Astrocyte of the spinal cord (primary cell): ENCODE results near the gene XXYLT1.
"Not testable (repeated sequence)": the region's sequence is repeated elsewhere in the genome, so short reads cannot be mapped to it uniquely, and the experiment has no call there.

Source experiments
- DNase-seq: peaks from one replicate; pipeline ENCODE4 v3.0.0; 2011; ENCODE audit warnings: low read depth, low spot score
- H3K4me3 ChIP-seq: 2 replicates; pipeline ENCODE4 v1.5.1; 2011; ENCODE audit warnings: low read depth, mild to moderate bottlenecking, low read length, moderate library complexity
- in situ Hi-C: cut with HindIII; loops from 2 replicates; pipeline ENCODE4 v1.10.0; 2017; ENCODE audit warnings: low sequenced_read_pairs
- TF ChIP-seq, protein P1 (sequence below): IDR thresholded peaks from 2 replicates; pipeline ENCODE4 v1.5.1; 2012; ENCODE audit warnings: low read depth, mild to moderate bottlenecking, low read length, inconsistent platforms

XXYLT1 gene

DNA sequence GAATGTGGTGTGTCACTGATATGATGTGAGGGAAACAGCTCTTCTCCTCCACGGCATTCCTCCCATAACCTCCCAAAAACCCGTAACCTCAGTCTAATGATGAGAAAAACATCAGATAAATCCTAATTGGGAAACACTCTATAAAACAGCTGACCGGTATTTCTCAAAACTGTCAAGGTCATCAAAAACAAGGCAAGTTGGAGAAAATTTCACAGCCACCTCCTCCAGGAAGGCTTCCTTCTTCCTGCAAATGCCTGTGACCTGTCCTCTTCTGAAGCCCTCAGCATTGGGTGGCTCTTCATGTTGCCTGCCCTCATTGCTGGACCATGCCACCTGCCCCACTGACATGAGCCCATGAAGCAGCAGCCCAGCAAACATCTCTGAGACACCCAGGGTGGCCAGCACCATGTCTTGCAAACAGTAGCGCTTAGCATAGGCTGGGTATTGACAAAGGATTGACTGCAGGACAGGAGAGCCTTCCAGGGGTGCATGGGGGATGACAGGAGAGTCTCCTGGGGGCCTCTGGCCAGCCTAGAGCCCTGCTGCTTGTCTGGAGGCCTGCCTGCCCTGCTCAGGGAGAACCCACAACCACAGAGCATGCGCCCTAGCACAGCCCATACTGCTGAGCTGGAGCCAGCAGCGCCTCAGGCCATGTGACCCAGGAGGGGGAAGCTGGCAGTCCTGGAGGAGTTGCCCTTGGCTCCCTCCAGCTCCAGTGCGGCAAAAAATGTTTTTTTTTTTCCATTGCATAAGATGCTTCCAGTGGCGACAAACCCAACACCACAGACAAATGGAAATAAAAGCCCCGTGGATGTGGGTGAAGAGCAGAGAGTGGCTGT lies 49.7 kb downstream of the XXYLT1 start:
- DNase-seq, result peak; percentile 40

DNA sequence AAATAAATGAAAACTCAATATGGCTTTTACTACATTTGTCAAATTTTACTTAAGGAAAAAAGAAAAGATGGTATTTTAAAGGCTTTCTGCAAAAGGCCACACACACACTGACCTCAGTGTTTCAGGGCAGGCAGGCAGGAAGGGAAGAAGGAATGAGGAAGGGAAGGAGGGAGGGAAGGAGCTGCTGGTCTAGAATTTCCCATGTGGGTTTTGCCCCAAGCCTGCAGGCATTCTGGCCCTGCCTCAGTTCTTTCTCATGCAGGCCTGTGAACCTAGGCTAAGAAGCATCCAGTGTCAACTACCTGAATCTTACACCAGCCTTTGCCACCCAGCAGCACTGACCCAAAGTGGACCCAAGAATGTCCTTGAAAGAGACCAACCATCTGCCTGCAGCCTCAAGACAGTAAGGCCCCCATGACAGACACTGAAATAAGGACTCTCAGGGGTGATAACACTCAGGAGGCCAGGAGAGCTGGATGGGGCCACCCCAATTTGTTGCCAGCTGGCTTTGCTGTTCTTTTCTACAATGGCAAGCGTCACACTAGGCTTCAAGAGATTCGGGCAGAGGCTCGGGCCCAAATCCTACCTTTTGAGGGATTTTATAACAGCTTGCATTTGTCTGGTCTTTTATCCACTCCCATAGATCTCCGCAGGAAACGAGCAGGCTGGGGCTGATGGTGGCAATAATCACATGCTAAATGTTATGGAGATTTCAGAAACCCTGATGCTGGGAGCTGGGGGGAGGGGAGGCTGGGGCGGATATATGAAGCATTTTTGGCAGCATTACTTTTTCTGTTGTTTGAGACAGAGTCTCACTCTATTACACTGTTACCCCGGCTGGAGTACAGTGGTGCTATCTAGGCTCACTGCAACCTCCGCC lies 51.4 kb downstream of the XXYLT1 start:
- TF ChIP-seq, protein P1, sequence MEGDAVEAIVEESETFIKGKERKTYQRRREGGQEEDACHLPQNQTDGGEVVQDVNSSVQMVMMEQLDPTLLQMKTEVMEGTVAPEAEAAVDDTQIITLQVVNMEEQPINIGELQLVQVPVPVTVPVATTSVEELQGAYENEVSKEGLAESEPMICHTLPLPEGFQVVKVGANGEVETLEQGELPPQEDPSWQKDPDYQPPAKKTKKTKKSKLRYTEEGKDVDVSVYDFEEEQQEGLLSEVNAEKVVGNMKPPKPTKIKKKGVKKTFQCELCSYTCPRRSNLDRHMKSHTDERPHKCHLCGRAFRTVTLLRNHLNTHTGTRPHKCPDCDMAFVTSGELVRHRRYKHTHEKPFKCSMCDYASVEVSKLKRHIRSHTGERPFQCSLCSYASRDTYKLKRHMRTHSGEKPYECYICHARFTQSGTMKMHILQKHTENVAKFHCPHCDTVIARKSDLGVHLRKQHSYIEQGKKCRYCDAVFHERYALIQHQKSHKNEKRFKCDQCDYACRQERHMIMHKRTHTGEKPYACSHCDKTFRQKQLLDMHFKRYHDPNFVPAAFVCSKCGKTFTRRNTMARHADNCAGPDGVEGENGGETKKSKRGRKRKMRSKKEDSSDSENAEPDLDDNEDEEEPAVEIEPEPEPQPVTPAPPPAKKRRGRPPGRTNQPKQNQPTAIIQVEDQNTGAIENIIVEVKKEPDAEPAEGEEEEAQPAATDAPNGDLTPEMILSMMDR, result no peak
- in situ Hi-C loops, result no loop called here
- no peak for DNase-seq
- H3K4me3 ChIP-seq, result no peak overlapping the region

More for the DNA sequence above, 49.7 kb downstream of the XXYLT1 start:
- TF ChIP-seq, protein P1, result no peak
- H3K4me3 ChIP-seq, result no peak overlapping the region
- in situ Hi-C loops, result no loop called here

DNA sequence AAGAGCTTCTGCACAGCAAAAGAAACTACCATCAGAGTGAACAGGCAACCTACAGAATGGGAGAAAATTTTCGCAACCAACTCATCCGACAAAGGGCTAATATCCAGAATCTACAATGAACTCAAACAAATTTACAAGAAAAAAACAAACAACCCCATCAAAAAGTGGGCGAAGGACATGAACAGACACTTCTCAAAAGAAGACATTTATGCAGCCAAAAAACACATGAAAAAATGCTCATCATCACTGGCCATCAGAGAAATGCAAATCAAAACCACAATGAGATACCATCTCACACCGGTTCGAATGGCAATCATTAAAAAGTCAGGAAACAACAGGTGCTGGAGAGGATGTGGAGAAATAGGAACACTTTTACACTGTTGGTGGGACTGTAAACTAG lies 52.6 kb downstream of the XXYLT1 start:
- in situ Hi-C loops, DNase-seq, H3K4me3 ChIP-seq: not testable (repeated sequence)

DNA sequence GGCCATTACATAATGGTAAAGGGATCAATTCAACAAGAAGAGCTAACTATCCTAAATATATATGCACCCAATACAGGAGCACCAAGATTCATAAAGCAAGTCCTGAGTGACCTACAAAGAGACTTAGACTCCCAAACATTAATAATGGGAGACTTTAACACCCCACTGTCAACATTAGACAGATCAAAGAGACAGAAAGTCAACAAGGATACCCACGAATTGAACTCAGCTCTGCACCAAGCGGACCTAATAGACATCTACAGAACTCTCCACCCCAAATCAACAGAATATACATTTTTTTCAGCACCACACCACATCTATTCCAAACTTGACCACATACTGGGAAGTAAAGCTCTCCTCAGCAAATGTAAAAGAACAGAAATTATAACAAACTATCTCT lies 55.4 kb downstream of the XXYLT1 start:
- in situ Hi-C loops, DNase-seq, H3K4me3 ChIP-seq: not testable (repeated sequence)

DNA sequence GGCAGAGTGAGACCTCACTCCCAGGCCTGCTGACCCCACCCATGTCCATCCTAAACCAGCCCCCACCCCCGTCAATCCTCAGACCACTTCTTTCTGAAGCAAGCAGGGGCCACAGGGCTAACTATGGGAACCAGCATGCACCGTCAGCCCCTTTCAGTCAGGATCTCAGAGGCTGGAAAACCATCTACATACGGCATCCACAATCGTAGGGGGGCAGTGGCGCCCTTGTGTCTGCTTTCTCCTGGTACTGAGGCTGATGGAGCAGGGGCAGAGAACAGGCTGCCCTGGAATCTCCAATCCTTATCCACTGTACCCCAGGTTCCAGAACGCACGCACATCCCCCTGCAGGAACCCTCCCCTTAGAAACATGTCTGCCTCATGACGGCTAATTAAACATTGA lies 56.6 kb downstream of the XXYLT1 start:
- in situ Hi-C loops, result no loop called here
- no peak overlapping the region for H3K4me3 ChIP-seq
- no peak for DNase-seq
- TF ChIP-seq, protein P1, result no peak

DNA sequence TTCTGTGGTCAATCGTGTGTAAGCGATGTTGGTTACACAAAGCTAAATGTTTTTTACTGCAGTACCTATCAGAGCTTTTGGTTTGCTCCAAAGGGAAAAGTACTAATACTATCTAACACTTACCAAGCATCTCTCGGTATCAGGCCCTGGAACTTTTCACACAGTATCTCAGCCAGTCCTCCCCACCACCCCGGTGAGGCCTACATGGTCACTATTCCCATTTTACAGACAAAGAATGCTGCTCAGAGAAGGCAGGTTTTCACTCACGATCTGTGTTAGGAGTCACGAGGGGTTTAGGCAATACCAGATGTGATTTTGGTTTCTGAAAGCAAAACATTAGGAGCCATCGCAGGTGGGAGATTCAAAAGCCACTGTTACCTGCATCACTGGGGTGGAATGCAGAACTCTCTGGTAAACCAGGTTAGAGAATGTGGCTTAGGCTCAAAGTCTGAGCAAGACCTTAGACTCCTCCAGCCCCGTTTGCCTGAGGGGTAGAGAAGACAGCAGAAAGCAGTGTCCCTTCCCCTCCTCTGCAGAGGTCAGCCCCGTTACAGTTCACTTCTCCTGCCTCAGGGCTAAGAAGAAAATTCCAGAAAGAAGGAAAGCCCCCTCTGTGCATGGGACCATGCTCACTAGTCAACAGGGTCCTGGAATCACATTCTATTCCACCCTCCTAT lies 57.2 kb downstream of the XXYLT1 start:
- H3K4me3 ChIP-seq, result no peak overlapping the region
- TF ChIP-seq, protein P1, result no peak
- no peak for DNase-seq
- in situ Hi-C loops, result no loop called here

DNA sequence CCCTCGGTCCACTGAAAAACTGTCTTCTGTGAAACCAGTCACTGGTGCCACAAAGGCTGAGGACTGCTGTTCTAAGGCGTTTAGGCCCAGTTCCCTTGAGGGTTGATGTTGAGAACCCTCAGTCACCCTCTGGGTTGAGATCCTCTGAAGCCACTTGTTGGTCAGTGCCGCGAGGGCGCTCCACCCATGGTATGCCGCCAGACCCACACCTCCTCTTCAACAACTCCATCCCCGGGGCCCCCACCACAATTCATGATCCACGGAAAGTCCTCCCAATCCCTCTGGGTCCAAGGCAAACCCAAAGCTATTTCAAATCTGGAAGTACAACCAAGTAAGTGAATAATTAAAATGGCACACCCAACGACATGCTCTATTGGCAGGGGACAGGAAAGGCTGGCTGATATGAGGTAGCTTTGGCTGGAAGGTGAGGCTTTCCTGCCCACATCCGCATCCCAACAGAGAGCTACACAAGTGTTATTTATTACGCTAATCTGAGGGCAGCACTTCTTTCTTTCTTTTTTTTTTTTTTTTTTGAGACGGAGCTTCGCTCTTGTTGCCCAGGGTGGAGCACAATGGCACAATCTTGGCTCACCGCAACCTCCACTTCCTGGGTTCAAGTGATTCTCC lies 58.1 kb downstream of the XXYLT1 start:
- no peak for DNase-seq
- TF ChIP-seq, protein P1, result no peak
- in situ Hi-C loops, result no loop called here
- H3K4me3 ChIP-seq, result no peak overlapping the region
